ENCODE results near the gene KRTAP10-4.
"Not testable (repeated sequence)": the region's sequence is repeated elsewhere in the genome, so short reads cannot be mapped to it uniquely, and the experiment has no call there.

GRCh38 chr21:44600118-44600978, 26.8 kb downstream of the KRTAP10-4 start, which contains the start of gene KRTAP10-7:
- TF ChIP-seq CTCF (conservative IDR thresholded peaks at IDR 0.05); EZH2 (IDR thresholded peaks at IDR 0.05; ENCODE audit: low read depth): not testable (repeated sequence)
